NCI-H2107 (cell line): ENCODE results near the gene BACH2.

Experiments used
- DNase-seq: peaks from one replicate; lab custom pipeline; 2025; lab: John Stamatoyannopoulos, UW

BACH2 gene

GRCh38 chr6:89966913-89967312, 329.7 kb downstream of the BACH2 start:
- no peak for DNase-seq

GRCh38 chr6:89966228-89966544, 330.5 kb downstream of the BACH2 start:
- no peak for DNase-seq

- DNase-seq: no peak
Observed at GRCh38 chr6:89965441-89966227, 331.0 kb downstream of the BACH2 start.

GRCh38 chr6:89963391-89963790, 333.3 kb downstream of the BACH2 start:
- no peak for DNase-seq

GRCh38 chr6:89961481-89961880, 335.2 kb downstream of the BACH2 start:
- no peak for DNase-seq

GRCh38 chr6:89959883-89960282, 336.8 kb downstream of the BACH2 start:
- DNase-seq: no peak

- no peak for DNase-seq
Observed at GRCh38 chr6:89956182-89956581, 340.5 kb downstream of the BACH2 start.

GRCh38 chr6:89955364-89955763, 341.3 kb downstream of the BACH2 start:
- no peak for DNase-seq

GRCh38 chr6:89954721-89955148, 341.9 kb downstream of the BACH2 start:
- no peak for DNase-seq

GRCh38 chr6:89952686-89953085, 344.0 kb downstream of the BACH2 start:
- DNase-seq: no peak

- no peak for DNase-seq
Observed at GRCh38 chr6:89952105-89952671, 344.5 kb downstream of the BACH2 start.

GRCh38 chr6:89951574-89952104, 345.0 kb downstream of the BACH2 start:
- DNase-seq: no peak

- no peak for DNase-seq
Observed at GRCh38 chr6:89950879-89951391, 345.7 kb downstream of the BACH2 start.

- DNase-seq: no peak
Observed at GRCh38 chr6:89950446-89950845, 346.2 kb downstream of the BACH2 start.

- DNase-seq: no peak
Observed at GRCh38 chr6:89948876-89949275, 347.8 kb downstream of the BACH2 start.

GRCh38 chr6:89944826-89945407, 351.7 kb downstream of the BACH2 start:
- DNase-seq: no peak

- no peak for DNase-seq
Observed at GRCh38 chr6:89944181-89944755, 352.4 kb downstream of the BACH2 start.

GRCh38 chr6:89942601-89943000, 354.0 kb downstream of the BACH2 start:
- DNase-seq: no peak

- no peak for DNase-seq
Observed at GRCh38 chr6:89941763-89942497, 354.7 kb downstream of the BACH2 start.

GRCh38 chr6:89941031-89941762, 355.4 kb downstream of the BACH2 start:
- DNase-seq: peak; percentile 27
